ENCODE data around the gene MEPE.

- TF ChIP-seq PATZ1 (CRISPR knock-in tag; IDR thresholded peaks at IDR 0.05; ENCODE audit: borderline replicate concordance) (no peak), ARNTL (CRISPR knock-in tag; IDR thresholded peaks at IDR 0.05; ENCODE audit: borderline replicate concordance, low read depth) (no peak), ZNF8 (CRISPR knock-in tag; IDR thresholded peaks at IDR 0.05) (no peak), ZC3H10 (CRISPR knock-in tag; IDR thresholded peaks at IDR 0.05) (no peak), ZFP3 (CRISPR knock-in tag; IDR thresholded peaks at IDR 0.05) (no peak), PPARA (CRISPR knock-in tag; IDR thresholded peaks at IDR 0.05; ENCODE audit: borderline replicate concordance) (no peak), OSR1 (CRISPR knock-in tag; IDR thresholded peaks at IDR 0.05) (no peak), BACH2 (CRISPR knock-in tag; IDR thresholded peaks at IDR 0.05; ENCODE audit: borderline replicate concordance) (no peak)
- TF ChIP-seq, protein P1, sequence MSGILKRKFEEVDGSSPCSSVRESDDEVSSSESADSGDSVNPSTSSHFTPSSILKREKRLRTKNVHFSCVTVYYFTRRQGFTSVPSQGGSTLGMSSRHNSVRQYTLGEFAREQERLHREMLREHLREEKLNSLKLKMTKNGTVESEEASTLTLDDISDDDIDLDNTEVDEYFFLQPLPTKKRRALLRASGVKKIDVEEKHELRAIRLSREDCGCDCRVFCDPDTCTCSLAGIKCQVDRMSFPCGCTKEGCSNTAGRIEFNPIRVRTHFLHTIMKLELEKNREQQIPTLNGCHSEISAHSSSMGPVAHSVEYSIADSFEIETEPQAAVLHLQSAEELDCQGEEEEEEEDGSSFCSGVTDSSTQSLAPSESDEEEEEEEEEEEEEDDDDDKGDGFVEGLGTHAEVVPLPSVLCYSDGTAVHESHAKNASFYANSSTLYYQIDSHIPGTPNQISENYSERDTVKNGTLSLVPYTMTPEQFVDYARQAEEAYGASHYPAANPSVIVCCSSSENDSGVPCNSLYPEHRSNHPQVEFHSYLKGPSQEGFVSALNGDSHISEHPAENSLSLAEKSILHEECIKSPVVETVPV (CRISPR knock-in tag; IDR thresholded peaks at IDR 0.05): no peak
These were observed 32.5 kb downstream of the MEPE start for GRCh38 chr4:87865288-87865687.
